Muscle of arm (tissue), 14 donors: Measurements from ENCODE around the gene KRTAP4-5. TPM values are rescaled to one million over a fixed set of nuclear protein-coding genes. Genes with fewer than 3 reads are reported as not detected.
"Not testable (repeated sequence)": the region's sequence is repeated elsewhere in the genome, so short reads cannot be mapped to it uniquely, and the experiment has no call there.

Experiments used
- DNase-seq: peaks from one replicate; pipeline ENCODE4 v3.0.0-alpha.2; 2013
- long read RNA-seq, 11 donors: transcript quantifications; one replicate each; lab custom pipeline, GENCODE V29; 2026
- polyA plus RNA-seq, 12 donors: library from polyadenylated mRNA; unstranded; fragments of 120-200 nt; gene quantifications; one replicate each; pipeline ENCODE4 v1.2.1, GENCODE V29; 2013; ENCODE audit not compliant: insufficient read length in 12 of 12

The KRTAP4-5 gene
- not detected for polyA plus RNA-seq
- long read RNA-seq, donor 1: 0 reads
- long read RNA-seq, donor 2: 0 reads
- long read RNA-seq, donor 3: 0 reads
- long read RNA-seq, donor 4: 0 reads
- long read RNA-seq, donor 5: 0 reads
- long read RNA-seq, donor 6: 0 reads
- long read RNA-seq, donor 7: 0 reads
- long read RNA-seq, donor 8: 0 reads
- long read RNA-seq, donor 9: 0 reads
- long read RNA-seq, donor 10: 0 reads
- long read RNA-seq, donor 11: 0 reads

- no peak for DNase-seq
Observed at GRCh38 chr17:41149652-41149985, at the start of gene KRTAP4-5. Gene KRTAP4-5, minus strand, starts transcription at chr17:41149825. Its CDS starts 58 bp downstream, at chr17:41149767.

GRCh38 chr17:41196068-41196467 is 46.4 kb upstream of the KRTAP4-5 start:
- DNase-seq: no peak

- no peak for DNase-seq
Observed at GRCh38 chr17:41190328-41190727, 40.7 kb upstream of the KRTAP4-5 start.

- DNase-seq: not testable (repeated sequence)
Observed at GRCh38 chr17:41189837-41190318, 40.3 kb upstream of the KRTAP4-5 start, which contains the start of gene KRTAP9-1. Gene KRTAP9-1, plus strand, starts transcription at chr17:41189887. Its CDS starts 0 bp downstream, at chr17:41189887.

- no peak for DNase-seq
Observed at GRCh38 chr17:41186872-41187271, 37.2 kb upstream of the KRTAP4-5 start.

GRCh38 chr17:41185001-41185400 is 35.4 kb upstream of the KRTAP4-5 start:
- DNase-seq: no peak

GRCh38 chr17:41184480-41184961 is 34.9 kb upstream of the KRTAP4-5 start, which contains the start of gene KRTAP4-1:
Gene KRTAP4-1, minus strand, starts transcription at chr17:41184911. Its CDS starts 57 bp downstream, at chr17:41184854.
- no peak for DNase-seq

- no peak for DNase-seq
Observed at GRCh38 chr17:41178843-41179616, 29.4 kb upstream of the KRTAP4-5 start.

- DNase-seq: no peak
Observed at GRCh38 chr17:41178341-41178740, 28.7 kb upstream of the KRTAP4-5 start.

GRCh38 chr17:41177727-41178271 is 28.2 kb upstream of the KRTAP4-5 start, which contains the start of gene KRTAP4-2:
Gene KRTAP4-2, minus strand, starts transcription at chr17:41178221. Its CDS starts 57 bp downstream, at chr17:41178164.
- no peak for DNase-seq

GRCh38 chr17:41176744-41177387 is 27.2 kb upstream of the KRTAP4-5 start:
- DNase-seq: no peak

- DNase-seq: no peak
Observed at GRCh38 chr17:41171886-41172285, 22.3 kb upstream of the KRTAP4-5 start.

GRCh38 chr17:41168121-41168520 is 18.5 kb upstream of the KRTAP4-5 start, which contains the start of gene KRTAP4-3:
Gene KRTAP4-3, minus strand, starts transcription at chr17:41168221. Its CDS starts 49 bp downstream, at chr17:41168172.
- DNase-seq: no peak

- no peak for DNase-seq
Observed at GRCh38 chr17:41167561-41167960, 17.9 kb upstream of the KRTAP4-5 start.

- DNase-seq: no peak
Observed at GRCh38 chr17:41163828-41164227, 14.2 kb upstream of the KRTAP4-5 start.

GRCh38 chr17:41160648-41161047 is 11.0 kb upstream of the KRTAP4-5 start, which contains the start of gene KRTAP4-4:
Gene KRTAP4-4, minus strand, starts transcription at chr17:41160748. Its CDS starts 57 bp downstream, at chr17:41160691.
- DNase-seq: no peak

GRCh38 chr17:41160190-41160589 is 10.6 kb upstream of the KRTAP4-5 start:
- not testable (repeated sequence) for DNase-seq

GRCh38 chr17:41153856-41154255 is 4.2 kb upstream of the KRTAP4-5 start:
- DNase-seq: peak; percentile 3

- DNase-seq: no peak
Observed at GRCh38 chr17:41151525-41151924, 1.9 kb upstream of the KRTAP4-5 start.

- no peak for DNase-seq
Observed at GRCh38 chr17:41150026-41150425, 401 bp upstream of the KRTAP4-5 start.

GRCh38 chr17:41148971-41149651 is 514 bp downstream of the KRTAP4-5 start:
- DNase-seq: not testable (repeated sequence)
